HCT116 (cell line): ENCODE data around the gene GYPC.

Experiments
- CBX3 ChIP-seq: IDR thresholded peaks from 2 replicates; pipeline ENCODE4 v1.6.1; 2012; ENCODE audit warnings: low read depth
- EGR1 ChIP-seq: IDR thresholded peaks from 2 replicates; pipeline ENCODE4 v1.6.1; 2012; ENCODE audit warnings: low read depth
- ELF1 ChIP-seq: IDR thresholded peaks from 2 replicates; pipeline ENCODE4 v1.6.1; 2012; ENCODE audit warnings: low read depth, borderline replicate concordance
- EZH2 ChIP-seq: fragments of 200-600 bp; sonication (generic); IDR thresholded peaks from 2 replicates; pipeline ENCODE4 v1.6.1; 2017; ENCODE audit warnings: antibody characterized with exemption, mixed run types
- POLR2A ChIP-seq: IDR thresholded peaks from 2 replicates; pipeline ENCODE4 v1.7.0; 2011; ENCODE audit warnings: borderline replicate concordance; ENCODE audit not compliant: insufficient read depth, insufficient read length; ENCODE audit errors: extremely low read depth
- POLR2AphosphoS5 ChIP-seq: IDR thresholded peaks from 2 replicates; pipeline ENCODE4 v1.6.1; 2011; ENCODE audit warnings: mild to moderate bottlenecking, low read depth, low read length, moderate library complexity
- SP1 ChIP-seq: IDR thresholded peaks from 2 replicates; pipeline ENCODE4 v1.6.1; 2012; ENCODE audit warnings: low read depth
- TF ChIP-seq, protein P1 (sequence below), 3 experiments: fragments of 200-600 bp in 1 of 3; sonication (generic) in 1 of 3; IDR thresholded peaks in 2 of 3; conservative IDR thresholded peaks in 1 of 3; 2 replicates each; pipeline ENCODE4 v1.5.1; 2012 to 2017; ENCODE audit warnings: low read depth in 2 of 3, low read length in 2 of 3, antibody characterized with exemption in 1 of 3, borderline replicate concordance in 1 of 3, control low read depth in 1 of 3, mild to moderate bottlenecking in 1 of 3, mixed read lengths in 1 of 3, mixed run types in 1 of 3, moderate library complexity in 1 of 3; ENCODE audit not compliant: insufficient read depth in 1 of 3
- TF ChIP-seq, protein P2 (sequence below): IDR thresholded peaks from 2 replicates; pipeline ENCODE4 v1.6.1; 2012; ENCODE audit warnings: low read depth

DNA sequence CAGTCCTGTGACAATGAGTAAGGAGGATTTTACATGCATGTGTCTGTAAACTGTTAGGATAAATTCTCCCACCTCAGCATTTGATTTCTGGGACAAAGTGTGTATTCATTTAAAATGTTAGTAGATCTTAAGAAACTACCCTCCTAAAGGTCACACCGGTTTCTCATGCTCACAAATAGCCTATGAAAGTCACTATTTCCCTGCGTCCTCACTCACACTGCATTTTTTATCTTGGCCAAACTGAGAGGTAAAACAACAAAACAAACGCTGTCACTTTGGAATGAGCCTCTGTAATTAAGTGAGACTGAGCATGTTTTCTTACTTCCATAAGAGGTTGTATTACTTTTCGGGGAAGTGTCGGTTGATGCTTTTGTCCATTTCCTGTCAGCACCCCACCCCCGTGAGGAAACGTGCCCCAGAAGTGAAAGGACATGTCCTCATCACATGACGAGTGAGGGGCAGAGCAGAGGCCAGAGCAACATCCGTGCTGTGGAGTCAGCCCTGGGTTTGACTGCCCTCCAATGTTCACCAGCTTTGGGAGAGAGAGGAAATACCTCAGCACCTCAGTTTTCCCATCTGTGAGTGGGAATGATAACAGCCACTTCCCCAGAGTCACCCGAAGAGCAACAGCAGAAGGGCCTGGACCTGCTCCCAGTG is 3.1 kb downstream of the GYPC start:
- TF ChIP-seq, protein P1, sequence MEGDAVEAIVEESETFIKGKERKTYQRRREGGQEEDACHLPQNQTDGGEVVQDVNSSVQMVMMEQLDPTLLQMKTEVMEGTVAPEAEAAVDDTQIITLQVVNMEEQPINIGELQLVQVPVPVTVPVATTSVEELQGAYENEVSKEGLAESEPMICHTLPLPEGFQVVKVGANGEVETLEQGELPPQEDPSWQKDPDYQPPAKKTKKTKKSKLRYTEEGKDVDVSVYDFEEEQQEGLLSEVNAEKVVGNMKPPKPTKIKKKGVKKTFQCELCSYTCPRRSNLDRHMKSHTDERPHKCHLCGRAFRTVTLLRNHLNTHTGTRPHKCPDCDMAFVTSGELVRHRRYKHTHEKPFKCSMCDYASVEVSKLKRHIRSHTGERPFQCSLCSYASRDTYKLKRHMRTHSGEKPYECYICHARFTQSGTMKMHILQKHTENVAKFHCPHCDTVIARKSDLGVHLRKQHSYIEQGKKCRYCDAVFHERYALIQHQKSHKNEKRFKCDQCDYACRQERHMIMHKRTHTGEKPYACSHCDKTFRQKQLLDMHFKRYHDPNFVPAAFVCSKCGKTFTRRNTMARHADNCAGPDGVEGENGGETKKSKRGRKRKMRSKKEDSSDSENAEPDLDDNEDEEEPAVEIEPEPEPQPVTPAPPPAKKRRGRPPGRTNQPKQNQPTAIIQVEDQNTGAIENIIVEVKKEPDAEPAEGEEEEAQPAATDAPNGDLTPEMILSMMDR (IDR thresholded peaks at IDR 0.05 in 2 of 3, conservative IDR thresholded peaks at IDR 0.05 in 1 of 3; ENCODE audit: borderline replicate concordance in 1 of 3, insufficient read depth in 1 of 3, low read depth in 2 of 3, low read length in 2 of 3), result no peak
- TF ChIP-seq POLR2A, result no peak
- TF ChIP-seq, protein P2, sequence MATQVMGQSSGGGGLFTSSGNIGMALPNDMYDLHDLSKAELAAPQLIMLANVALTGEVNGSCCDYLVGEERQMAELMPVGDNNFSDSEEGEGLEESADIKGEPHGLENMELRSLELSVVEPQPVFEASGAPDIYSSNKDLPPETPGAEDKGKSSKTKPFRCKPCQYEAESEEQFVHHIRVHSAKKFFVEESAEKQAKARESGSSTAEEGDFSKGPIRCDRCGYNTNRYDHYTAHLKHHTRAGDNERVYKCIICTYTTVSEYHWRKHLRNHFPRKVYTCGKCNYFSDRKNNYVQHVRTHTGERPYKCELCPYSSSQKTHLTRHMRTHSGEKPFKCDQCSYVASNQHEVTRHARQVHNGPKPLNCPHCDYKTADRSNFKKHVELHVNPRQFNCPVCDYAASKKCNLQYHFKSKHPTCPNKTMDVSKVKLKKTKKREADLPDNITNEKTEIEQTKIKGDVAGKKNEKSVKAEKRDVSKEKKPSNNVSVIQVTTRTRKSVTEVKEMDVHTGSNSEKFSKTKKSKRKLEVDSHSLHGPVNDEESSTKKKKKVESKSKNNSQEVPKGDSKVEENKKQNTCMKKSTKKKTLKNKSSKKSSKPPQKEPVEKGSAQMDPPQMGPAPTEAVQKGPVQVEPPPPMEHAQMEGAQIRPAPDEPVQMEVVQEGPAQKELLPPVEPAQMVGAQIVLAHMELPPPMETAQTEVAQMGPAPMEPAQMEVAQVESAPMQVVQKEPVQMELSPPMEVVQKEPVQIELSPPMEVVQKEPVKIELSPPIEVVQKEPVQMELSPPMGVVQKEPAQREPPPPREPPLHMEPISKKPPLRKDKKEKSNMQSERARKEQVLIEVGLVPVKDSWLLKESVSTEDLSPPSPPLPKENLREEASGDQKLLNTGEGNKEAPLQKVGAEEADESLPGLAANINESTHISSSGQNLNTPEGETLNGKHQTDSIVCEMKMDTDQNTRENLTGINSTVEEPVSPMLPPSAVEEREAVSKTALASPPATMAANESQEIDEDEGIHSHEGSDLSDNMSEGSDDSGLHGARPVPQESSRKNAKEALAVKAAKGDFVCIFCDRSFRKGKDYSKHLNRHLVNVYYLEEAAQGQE, result no peak
- no peak for TF ChIP-seq POLR2AphosphoS5
- TF ChIP-seq ELF1, result no peak
- no peak for TF ChIP-seq EZH2
- TF ChIP-seq SP1, result no peak
- no peak for TF ChIP-seq CBX3
- TF ChIP-seq EGR1, result no peak
